ENCODE measurements around the gene NRP1.
A peak's percentile ranks its signal among the peaks of the same experiment; 100 is the strongest.

The NRP1 gene

GRCh38 chr10:33347211-33347610, 12.7 kb upstream of the NRP1 start:
- DNase-seq = no peak

GRCh38 chr10:33345236-33345635, 10.8 kb upstream of the NRP1 start:
- DNase-seq = no peak

- no peak for DNase-seq
These were observed 10.2 kb upstream of the NRP1 start for GRCh38 chr10:33344676-33345075.

GRCh38 chr10:33341637-33342036, 7.2 kb upstream of the NRP1 start:
- DNase-seq = no peak

- peak; percentile 54 for DNase-seq
These were observed 3.0 kb upstream of the NRP1 start for GRCh38 chr10:33337326-33337957.

GRCh38 chr10:33336582-33337325, 2.3 kb upstream of the NRP1 start:
- DNase-seq = peak; percentile 81

- DNase-seq = peak; percentile 74
These were observed 1.5 kb upstream of the NRP1 start for GRCh38 chr10:33335801-33336581.

GRCh38 chr10:33335551-33335800, 1.0 kb upstream of the NRP1 start:
- peak; percentile 49 for DNase-seq

- DNase-seq = peak; percentile 94
These were observed 511 bp upstream of the NRP1 start for GRCh38 chr10:33334805-33335550.

- DNase-seq = peak; percentile 32
These were observed 986 bp downstream of the NRP1 start for GRCh38 chr10:33333260-33334101.

GRCh38 chr10:33332183-33333065, 2.0 kb downstream of the NRP1 start:
- DNase-seq = no peak

- DNase-seq = no peak
These were observed 3.1 kb downstream of the NRP1 start for GRCh38 chr10:33331379-33331694.

- peak; percentile 92 for DNase-seq
These were observed 3.7 kb downstream of the NRP1 start for GRCh38 chr10:33330543-33331378.

GRCh38 chr10:33329178-33329577, 5.3 kb downstream of the NRP1 start:
- DNase-seq = no peak

GRCh38 chr10:33328253-33328652, 6.2 kb downstream of the NRP1 start:
- DNase-seq = no peak

- DNase-seq = no peak
These were observed 6.7 kb downstream of the NRP1 start for GRCh38 chr10:33327751-33328150.

- no peak for DNase-seq
These were observed 7.5 kb downstream of the NRP1 start for GRCh38 chr10:33326933-33327332.

- DNase-seq = no peak
These were observed 8.5 kb downstream of the NRP1 start for GRCh38 chr10:33325929-33326328.

GRCh38 chr10:33323721-33324120, 10.7 kb downstream of the NRP1 start:
- DNase-seq = no peak

GRCh38 chr10:33321516-33321915, 13.0 kb downstream of the NRP1 start:
- DNase-seq = no peak

GRCh38 chr10:33320288-33320687, 14.2 kb downstream of the NRP1 start:
- no peak for DNase-seq
